Inflammatory macrophage (primary cell): ENCODE results near the gene DNAH2.
"Not testable (repeated sequence)": the region's sequence is repeated elsewhere in the genome, so short reads cannot be mapped to it uniquely, and the experiment has no call there.

ENCODE experiments used
- DNase-seq, 2 donors: peaks; one replicate each; pipeline ENCODE4 v3.0.0-alpha.2; 2020 to 2022

DNAH2 gene

GRCh38 chr17:7852919-7853690 lies 135.6 kb downstream of the DNAH2 start:
- DNase-seq = no peak

GRCh38 chr17:7853691-7854038 lies 136.1 kb downstream of the DNAH2 start:
- no peak for DNase-seq

DNA sequence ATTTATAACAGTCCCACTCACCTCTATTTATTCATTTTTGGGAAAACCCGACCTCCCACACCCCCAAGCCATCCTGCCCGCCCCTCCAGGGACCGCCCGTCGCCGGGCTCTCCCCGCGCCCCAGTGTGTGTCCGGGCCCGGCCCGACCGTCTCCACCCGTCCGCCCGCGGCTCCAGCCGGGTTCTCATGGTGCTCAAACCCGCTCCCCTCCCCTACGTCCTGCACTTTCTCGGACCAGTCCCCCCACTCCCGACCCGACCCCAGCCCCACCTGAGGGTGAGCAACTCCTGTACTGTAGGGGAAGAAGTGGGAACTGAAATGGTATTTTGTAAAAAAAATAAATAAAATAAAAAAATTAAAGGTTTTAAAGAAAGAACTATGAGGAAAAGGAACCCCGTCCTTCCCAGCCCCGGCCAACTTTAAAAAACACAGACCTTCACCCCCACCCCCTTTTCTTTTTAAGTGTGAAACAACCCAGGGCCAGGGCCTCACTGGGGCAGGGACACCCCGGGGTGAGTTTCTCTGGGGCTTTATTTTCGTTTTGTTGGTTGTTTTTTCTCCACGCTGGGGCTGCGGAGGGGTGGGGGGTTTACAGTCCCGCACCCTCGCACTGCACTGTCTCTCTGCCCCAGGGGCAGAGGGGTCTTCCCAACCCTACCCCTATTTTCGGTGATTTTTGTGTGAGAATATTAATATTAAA lies 136.7 kb downstream of the DNAH2 start:
- DNase-seq = no peak

GRCh38 chr17:7854851-7855659 lies 137.5 kb downstream of the DNAH2 start, which contains the start of gene TMEM88:
Gene TMEM88, plus strand, starts transcription at chr17:7855066. Its CDS starts 9 bp downstream, at chr17:7855075.
- DNase-seq = no peak

GRCh38 chr17:7855660-7856010 lies 138.1 kb downstream of the DNAH2 start:
- no peak for DNase-seq

- DNase-seq = peak in 1 of 2 donors; percentile 51
These were observed 138.7 kb downstream of the DNAH2 start for GRCh38 chr17:7856011-7856810.

GRCh38 chr17:7856811-7857712 lies 139.5 kb downstream of the DNAH2 start, which contains the start of gene NAA38:
Gene NAA38, minus strand, starts transcription at chr17:7857559. Its CDS starts 96 bp downstream, at chr17:7857463.
- peak; percentile 99 for DNase-seq

DNA sequence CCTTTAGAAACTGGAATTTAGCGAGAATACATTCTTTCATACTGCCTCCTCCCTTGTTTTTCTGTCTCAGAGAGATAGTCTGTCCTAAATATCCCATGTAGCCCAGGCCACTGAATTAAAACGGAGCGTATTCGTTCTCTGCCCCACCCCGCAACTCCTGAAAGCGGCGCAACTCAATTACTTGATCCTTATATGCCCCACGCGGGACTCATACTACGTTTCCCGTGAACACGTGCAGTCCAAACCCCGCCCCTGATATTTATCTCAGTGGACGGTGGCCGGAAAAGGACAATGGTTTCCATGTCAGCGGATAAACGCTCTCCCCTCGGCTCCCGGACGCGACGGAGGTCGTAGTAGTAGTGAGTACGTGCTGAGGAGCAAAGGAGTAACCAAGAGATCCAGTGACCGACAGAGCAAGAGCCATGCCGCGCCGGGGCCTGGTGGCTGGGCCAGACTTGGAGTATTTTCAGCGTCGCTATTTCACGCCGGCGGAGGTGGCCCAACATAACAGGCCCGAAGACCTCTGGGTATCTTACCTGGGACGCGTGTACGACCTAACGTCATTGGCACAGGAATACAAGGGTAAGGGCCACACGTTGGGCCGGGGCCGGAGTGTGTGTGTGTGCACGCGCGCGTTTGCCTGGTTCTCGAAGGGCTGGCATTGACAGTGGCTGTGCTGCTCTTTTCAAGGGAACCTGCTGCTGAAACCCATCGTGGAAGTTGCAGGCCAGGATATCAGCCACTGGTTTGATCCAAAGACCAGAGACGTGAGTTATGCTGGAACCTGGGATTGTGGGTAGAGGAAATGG lies 140.4 kb downstream of the DNAH2 start, which contains the start of gene CYB5D1:
TSS of gene CYB5D1 (plus strand) at position 291 of the 809 bp plus-strand sequence. CDS start at position 423, 132 bp downstream.
- peak; percentile 91 to 92 for DNase-seq

- peak; percentile 25 to 37 for DNase-seq
These were observed 140.9 kb downstream of the DNAH2 start for GRCh38 chr17:7858522-7858810.

DNA sequence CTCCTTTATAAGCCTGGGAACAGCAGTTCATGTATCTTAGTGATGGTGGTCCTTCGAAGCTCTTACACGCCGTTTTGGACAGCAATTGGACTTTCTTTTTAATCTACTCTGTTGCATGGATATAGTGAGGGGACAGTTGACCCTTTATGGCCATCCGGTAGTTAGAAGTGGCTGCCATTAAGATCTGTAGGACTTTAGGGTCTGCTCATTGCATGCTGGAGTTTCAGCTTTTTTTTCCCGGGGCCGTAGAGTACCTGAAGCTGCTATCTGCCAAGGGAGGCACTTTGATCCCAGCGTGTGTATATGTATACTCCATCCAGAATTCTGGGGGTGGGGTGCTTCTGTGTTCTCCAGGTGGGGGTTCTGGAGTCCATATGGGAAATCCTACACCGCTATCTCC lies 141.5 kb downstream of the DNAH2 start:
- no peak for DNase-seq

GRCh38 chr17:7862692-7863437 lies 145.3 kb downstream of the DNAH2 start:
- DNase-seq = peak in 1 of 2 donors; percentile 35

GRCh38 chr17:7864384-7864783 lies 146.8 kb downstream of the DNAH2 start:
- DNase-seq = not testable (repeated sequence)

DNA sequence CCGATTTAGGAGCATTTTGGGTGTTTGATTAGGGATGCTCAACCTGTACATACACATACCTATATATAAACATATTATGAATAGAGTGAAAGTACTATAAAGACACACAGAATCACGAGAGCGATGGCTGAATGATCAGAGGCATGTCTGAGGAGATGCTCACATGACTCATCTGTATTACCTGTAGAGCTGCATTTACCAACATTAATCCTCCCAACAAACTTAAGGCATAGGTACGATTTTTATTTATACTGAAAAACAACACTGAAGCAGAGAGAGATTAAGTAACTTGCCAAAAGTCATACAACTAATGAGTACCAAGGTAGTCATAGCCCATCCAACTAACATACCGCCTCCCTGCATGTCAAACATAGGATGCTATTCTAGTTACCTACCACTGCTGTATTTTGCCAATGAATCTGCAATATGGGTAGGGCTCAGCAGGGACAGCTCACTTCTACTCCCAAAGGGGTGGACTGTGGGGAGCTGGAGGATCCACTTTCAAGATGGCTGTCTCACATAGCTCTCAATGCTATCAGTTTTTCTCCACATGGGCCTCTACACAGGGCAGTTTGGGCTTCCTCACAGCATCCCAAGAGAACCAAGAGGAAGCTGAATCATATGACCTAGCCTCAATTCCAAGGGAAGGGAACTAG lies 147.6 kb downstream of the DNAH2 start:
- DNase-seq = no peak

DNA sequence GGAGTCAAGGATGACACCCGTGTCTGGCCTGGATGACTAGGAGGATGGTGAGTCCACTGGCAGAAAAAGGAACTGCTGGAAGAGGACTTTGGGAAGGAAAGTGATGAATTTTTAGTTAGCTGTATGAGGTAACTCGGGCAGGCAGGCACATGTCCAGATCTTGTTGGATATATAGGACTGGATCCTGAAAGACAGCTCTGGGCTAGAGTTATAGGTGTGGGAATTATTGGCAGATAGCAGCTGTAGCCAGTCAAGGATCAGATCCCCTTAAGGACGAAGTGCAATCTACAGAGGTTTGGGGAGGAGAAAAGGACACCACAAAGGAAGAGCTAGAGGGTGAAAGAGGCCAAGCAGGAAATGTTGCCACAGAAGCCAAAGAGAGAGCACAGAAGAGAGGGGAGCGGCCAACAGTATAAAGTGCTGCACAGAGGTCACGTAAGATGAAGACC lies 150.4 kb downstream of the DNAH2 start:
- peak; percentile 35 to 36 for DNase-seq

DNA sequence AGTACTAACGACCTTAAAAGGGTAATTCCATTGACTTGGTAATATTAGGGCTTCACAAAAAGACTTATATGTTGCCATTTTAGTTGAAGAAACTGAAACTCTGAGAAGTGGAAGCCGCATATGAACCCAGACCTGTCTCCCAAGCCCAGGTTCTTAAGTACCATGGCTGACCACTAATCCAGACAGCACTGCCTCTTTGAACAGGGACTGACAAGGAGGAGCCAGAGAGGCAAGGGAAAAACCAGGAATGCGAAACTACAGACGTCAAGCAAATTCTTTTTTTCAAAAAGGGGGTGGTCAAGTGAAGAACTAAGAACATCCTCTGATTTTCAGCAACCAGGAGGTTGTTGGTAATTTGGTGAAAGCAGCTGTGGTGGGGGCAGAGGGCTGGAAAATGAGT lies 155.5 kb downstream of the DNAH2 start:
- DNase-seq = no peak

GRCh38 chr17:7875804-7876370 lies 158.3 kb downstream of the DNAH2 start:
- DNase-seq = peak in 1 of 2 donors; percentile 33

DNA sequence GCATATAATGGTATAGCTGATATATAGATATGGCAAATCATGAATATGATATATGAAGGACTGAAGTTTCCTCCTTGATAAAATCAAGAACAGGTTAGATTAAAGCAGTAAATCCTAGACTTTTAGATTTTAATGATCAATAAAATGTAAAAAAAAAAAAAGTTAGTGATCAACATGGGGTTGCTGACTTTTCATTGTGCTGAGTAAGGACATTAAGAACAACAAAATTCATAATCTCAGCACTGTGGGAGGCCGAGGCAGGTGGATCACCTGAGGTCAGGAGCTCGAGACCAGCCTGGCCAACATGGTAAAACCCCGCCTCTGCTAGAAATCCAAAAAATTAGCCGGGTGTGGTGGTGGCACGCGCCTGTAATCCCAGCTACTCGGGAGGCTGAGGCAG lies 160.7 kb downstream of the DNAH2 start:
- no peak for DNase-seq

DNA sequence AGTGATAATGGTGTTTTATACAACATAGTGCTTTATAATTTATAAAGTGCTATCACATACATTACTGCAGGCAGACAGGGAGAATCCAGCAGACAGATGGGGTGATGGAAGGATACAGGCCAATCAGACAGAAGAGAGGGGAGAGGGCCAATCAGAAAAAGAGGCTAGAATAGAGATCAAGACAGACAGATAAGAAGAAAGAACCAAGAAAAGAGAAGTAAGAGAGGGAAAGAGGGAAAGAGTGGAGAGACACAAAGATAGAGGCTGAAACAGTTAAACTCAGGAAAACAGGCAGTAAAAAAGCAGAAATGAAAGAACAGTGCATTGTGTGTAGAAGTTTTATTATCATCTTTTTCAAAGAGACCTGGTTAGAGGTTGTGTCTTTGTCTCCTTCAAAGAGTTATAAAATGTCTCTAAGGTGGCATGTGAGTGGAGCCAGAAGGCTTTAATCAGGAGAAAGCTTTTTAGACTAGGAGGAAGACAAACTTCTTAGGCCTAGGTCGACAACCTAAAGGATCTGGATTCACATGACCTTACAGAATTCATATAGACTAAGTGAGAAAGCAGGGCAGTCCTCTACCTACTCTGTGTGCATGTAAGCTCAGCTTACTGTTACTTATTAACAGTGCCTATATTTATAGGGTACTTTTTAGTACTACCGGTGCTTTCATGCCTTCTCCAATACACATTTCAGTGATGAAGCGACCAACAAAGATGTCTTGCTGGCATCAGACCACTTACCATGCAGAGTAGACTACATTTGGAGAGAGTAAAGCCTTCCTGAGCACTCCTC lies 162.7 kb downstream of the DNAH2 start:
- DNase-seq = no peak
